HG03521 (cell line): ENCODE results near the gene MCM7.

Experiments used
- ATAC-seq: cut with Tn5 transposase; IDR thresholded peaks from one replicate; pipeline ENCODE4 v1.9.1; 2021; ENCODE audit warnings: mild to moderate bottlenecking, moderate library complexity; ENCODE audit not compliant: unreplicated experiment

Gene MCM7

DNA sequence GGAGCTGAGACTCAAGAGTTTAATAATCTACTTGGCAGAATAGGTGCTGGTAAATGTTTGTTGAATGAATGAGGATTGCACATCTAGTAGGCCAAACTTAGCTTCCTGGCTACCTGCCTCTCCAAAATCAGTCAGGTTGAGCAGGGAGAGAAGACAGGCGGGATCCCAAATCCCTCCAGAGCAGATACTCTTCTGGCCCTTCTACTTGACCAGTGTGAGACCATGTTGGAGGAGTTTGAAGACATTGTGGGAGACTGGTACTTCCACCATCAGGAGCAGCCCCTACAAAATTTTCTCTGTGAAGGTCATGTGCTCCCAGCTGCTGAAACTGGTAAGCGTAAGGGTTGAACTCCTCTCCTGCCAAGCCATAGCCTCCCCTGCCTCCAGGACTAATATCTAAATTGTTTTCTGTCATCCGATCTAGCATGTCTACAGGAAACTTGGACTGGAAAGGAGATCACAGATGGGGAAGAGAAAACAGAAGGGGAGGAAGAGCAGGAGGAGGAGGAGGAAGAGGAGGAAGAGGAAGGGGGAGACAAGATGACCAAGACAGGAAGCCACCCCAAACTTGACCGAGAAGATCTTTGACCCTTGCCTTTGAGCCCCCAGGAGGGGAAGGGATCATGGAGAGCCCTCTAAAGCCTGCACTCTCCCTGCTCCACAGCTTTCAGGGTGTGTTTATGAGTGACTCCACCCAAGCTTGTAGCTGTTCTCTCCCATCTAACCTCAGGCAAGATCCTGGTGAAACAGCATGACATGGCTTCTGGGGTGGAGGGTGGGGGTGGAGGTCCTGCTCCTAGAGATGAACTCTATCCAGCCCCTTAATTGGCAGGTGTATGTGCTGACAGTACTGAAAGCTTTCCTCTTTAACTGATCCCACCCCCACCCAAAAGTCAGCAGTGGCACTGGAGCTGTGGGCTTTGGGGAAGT, 23.4 kb upstream of the MCM7 start:
- no peak for ATAC-seq

DNA sequence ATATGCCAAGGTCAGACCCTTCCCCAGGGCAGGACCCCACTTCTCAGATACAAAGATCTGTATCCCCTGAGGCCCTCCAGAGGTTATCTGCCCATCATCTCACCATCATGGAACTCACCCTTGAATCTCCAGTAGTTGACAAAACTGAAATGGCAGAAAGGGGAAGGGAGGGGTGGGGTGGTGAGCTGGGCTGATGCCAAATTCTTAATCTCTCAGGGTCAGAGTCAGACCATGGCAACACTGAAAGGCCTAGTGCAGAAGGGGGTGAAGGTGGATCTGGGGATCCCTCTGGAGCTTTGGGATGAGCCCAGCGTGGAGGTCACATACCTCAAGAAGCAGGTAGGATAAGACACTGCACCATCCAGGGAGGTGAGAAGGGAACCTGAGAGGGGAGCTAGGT, 21.4 kb upstream of the MCM7 start:
- ATAC-seq, result no peak

DNA sequence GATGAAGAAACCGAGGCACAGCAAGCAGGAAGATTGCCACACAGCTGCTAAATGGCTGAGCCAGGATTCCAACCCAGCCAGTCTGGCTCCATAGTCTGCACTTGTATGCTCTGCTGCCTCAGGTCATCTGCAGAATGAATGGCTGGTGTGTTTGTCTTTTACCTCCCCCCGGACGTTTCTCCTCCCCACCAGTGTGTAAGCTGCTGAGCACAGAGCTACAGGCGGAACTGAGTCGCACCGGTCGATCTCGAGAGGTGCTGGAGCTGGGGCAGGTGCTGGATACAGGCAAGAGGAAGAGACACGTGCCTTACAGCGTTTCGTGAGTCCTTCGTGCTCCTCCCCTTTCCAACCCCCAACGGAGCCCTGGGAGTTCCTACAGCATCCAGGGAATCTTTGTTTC, 20.9 kb upstream of the MCM7 start:
- ATAC-seq, result no peak

DNA sequence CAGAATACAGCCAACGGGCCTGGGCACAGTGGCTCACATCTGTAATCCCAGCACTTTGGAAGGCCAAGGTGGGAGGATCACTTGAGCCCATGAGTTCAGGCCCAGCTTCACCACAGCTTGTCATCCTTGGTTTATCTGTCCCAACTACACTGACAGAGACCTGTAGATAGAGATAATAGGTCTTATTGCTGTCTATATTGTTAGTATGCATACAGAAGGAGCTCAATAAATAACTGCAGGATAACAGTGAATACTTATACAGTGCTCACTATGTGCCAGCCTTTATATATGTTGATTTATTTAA, 19.5 kb upstream of the MCM7 start:
- no peak for ATAC-seq

DNA sequence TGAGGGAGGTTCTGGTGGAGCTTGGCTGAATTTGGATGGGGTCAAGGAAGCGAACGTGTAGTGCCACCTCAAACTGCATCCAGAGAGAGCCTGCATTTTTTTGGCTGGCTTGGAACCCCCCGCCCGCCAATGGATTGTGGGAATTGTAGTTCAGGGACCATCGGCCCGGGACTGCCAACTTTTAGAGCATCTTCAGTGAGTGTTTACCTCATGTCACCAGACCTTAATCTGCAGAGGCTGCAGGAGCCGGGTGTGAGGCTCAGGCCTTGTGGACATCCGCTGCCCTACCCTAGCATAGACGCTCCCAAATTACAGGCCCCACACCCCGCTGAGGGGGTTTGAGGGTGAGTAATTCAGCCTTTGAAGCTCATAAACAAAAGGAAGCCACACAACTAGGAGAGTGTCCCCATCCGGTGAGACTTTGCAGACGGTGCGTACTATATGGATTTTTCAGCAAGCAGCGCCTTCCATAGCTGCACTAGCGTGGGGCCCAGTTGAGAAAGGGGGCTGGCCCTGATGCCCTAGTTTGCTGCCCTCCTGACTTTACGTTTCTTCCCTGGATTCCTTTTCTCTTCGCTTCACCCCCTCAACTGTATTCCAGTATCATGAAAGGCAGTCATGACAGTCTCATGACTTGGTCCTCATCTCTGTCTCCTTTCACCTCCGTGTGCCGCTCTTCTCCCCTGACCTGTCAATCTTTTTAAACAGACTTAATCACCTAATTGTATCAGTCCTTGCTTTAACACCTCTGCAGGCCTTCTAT, 19.0 kb upstream of the MCM7 start:
- peak; percentile 8 for ATAC-seq

DNA sequence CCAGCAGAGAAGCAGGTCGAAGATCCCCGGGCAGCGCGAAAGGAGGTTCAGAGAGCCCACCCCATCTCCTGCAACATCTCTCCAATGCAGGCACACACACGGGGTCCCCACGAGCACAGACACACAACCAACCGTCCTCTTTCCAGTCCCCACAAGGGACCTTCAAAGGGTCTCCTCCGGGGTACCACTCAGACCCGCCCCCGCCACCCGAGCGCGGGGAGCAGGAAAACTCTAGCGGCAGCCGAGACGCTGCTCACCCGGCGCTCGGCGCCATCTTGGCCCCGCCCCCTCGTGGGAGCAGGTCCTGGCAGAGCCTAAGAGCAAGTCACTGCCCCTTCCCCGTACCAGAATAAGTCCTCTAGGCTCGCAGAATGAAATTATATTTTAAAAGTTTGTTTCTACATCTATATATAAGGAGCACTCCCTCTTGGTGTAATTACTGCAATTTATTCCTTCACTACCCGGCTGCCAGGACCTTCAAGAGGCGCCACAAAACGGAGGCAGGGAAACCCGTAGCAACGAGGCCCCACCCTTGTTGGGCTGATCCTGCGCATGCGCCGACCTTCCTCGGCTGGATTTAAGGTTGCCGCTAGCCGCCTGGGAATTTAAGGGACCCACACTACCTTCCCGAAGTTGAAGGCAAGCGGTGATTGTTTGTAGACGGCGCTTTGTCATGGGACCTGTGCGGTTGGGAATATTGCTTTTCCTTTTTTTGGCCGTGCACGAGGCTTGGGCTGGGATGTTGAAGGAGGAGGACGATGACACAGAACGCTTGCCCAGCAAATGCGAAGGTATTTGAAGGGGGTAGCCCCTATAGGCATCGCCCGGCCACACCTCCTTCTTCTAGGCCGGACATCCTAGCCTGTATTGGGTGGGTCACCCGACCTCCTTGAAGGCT, 18.1 kb upstream of the MCM7 start, which contains the start of the genes CNPY4 and TAF6:
Gene CNPY4, plus strand, starts transcription at position 563 of the 898 bp plus-strand sequence. Its CDS starts 111 bp downstream, at position 674.
Gene TAF6, minus strand, starts transcription at position 287 of the 898 bp plus-strand sequence. CDS start 5,149 bp downstream, outside the sequence.
- peak; percentile 73 for ATAC-seq

DNA sequence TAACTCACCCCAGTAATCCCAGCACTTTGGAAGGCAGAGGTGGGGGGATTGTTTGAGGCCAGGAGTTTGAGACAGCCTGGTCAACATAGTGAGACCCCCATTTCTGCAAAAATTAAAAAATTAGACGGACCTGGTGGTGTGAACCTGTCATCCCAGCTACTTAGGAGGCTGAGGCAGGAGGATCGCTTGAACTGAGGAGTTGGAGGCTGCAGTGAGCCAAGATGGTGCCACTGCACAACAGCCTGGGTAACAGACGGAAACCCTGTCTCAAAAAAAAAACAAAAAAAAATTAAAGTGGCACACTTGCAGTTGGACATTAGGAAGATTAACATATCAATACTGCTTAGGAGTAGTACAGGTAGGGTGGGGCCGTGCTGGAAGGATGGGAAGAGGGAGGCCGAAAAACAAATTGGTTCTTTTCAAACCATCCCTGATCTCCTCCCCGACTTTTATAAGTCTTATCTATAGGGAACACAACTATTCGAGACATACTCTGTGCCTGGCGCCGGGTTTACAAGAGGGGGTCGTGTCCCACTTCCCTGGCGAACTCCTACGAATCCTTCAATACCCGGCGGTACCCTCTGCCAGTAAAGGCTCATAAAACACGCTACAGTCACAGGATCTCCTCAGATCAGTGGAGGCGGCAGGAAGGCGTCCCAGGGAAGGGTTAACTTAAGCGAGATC, 17.3 kb upstream of the MCM7 start:
- no peak for ATAC-seq

DNA sequence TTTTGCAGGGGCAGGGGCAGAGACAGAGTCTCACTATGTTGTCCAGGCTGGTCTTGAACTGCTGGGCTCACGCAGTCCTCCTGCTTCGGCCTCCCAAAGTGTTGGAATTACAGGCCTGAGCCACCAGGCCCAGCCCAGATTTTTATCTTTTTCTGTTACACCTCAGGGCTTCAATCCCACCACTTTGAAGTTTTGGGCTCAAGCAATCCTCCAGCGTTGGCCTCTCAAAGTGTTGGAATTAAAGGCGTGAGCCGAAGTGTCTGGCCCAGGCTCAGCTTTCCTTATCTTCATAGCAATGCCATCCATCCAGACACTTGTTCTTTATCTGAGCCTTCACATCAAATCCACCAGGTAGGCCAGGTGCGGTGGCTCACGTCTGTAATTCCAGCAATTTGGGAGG, 13.8 kb upstream of the MCM7 start:
- no peak for ATAC-seq

DNA sequence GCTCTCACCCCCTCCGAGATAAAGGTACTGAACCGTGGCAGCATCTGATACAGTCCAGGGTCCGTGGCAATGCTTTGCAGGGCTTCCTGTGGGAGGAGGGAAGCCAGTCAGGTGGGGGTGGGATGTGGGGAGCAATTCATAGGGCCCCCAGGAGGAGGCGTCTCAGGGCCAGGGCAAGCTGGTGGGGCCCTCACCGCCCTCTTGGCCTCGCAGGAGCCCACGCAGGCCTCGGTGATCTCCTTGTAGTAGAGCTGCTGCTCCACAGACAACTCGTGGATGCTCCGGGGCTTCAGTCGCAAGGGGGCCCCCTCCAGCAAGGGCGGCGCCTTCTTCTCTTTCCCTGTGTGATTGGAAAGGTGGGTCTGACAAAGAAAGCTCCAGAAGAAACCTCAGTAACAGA, 10.7 kb upstream of the MCM7 start:
- no peak for ATAC-seq

DNA sequence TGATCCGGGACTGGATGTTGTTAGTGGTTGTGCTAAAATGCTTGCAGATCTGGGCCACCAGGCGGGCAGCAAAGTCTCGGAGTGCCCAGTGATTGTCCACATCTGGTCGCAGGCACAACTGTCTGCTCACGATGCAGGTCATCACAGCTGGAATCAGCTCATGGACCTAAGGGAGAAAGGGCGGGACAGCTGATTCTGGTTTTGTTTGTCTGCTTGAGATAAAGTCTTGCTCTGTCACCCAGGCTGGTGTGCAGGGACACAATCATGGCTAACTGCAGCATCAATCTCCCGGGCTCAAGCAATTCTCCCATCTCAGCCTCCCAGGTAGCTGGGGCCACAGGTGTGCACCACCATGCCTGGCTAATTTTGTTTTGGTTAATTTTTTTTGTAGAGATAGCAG, 10.0 kb upstream of the MCM7 start:
- no peak for ATAC-seq

DNA sequence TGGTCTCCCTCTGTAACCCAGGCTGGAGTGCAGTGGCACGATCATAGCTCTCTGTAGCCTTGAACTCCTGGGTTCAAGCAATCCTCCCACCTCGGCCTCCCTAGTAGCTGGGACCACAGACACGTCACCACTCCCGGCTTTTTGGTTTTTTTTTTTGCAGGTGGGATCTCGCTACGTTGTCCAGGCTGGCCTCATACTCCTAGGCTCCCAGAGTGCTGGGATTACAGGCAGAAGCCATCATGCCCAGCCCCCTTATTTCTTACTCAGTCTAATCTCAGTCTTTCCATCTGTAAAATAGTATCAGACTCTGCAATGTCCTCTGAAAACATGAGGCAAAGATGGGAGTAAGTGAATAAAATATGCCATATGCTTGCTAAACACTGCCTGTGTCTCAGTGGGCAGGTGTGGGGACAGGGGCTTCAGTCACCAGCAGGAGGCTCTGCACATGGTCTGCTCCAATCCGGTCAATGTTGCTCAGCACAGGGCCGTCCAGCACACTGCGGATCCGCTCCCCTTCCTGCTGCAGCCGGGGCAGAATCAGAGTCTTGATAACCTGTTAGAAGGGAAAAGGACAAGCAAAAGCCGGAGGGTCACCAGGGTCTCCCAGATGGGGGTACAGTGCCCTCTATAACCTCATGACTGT, 8.4 kb upstream of the MCM7 start:
- ATAC-seq, result no peak

DNA sequence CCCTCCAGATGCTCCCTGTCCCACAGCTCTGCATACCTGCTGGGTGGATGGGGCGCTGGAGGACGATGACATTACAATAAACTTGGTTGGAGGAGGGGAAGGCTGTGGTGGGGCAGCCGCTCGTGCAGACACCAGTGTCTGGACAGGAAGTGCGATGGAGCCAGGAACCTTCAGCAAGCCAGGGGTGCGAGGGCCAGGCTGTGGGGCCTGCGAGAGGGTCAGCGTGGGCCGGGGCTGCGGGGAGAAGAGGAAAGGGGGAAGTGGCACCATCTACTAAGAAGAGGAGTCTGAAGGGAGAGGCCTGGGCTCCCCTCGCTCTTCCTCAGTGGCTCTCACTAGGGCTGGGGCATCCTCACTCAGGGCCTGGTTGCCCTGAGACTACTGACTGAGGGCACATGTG, 6.7 kb upstream of the MCM7 start:
- no peak for ATAC-seq

DNA sequence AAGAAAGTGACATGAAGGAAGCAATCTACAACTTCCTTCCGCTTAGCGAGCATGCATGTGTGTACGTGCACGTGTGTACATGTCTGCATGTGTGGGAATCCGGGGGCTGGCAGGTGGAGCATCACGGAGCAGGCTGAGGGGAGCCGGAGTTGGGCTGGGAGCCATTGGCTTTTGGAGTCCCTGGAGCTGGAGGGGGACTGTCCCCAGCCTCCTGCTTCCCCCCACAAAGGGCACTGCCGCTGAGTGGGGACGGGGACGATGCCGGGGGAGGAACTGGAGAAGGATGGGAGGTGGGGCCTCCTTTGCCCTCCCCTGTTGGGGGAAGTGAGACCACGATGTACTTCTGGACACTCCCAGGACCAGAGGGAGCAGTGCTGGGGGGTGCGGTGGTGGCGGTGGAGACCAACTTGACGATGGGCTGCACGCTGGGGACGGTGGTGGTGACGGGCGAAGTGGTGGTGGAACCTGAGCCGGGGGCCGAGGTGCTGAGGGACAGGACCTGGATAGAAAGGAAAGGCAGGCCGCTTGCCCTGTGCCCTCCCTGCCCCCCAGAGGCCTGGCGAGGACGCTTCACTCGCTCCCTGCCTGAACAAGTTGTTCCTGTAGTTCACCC, 6.0 kb upstream of the MCM7 start:
- ATAC-seq, result no peak

DNA sequence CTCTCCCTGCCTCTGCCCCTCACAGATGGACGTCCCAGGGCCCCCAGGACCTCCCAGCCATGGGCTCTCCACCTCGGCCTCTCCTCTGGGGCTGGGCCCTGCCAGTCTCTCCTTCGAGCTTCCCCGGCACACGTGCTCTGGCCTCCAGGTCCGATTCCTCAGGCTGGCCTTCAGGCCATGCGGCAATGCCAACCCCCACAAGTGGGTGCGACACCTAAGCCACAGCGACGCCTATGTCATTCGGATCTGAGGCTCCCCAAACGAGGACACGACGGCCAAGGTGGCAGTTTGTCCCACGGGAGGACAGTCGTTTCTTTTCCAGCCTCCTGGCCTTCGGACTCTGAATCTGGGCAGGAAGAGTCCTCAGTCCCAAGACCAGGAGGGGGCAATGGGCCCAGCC, 5.4 kb upstream of the MCM7 start:
- ATAC-seq, result no peak

DNA sequence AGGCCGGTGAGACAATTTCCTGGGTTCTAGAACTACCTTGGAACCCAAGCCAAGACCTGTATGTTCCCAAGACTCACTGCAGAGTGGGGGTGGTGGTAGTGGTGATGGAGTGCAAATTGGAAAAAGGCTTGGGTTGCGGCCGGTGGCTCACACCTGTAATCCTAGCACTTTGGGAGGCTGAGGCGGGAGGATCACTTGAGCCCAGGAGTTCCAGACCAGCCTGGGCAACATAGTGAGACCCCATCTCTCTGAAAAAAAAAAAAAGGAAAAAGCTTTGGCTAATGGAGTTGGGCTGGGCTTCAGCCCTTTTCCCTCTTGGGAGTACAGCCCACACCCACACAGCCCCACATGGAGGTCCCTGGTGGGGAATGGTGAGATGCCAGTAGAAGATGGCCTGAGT, 4.3 kb upstream of the MCM7 start:
- no peak for ATAC-seq

DNA sequence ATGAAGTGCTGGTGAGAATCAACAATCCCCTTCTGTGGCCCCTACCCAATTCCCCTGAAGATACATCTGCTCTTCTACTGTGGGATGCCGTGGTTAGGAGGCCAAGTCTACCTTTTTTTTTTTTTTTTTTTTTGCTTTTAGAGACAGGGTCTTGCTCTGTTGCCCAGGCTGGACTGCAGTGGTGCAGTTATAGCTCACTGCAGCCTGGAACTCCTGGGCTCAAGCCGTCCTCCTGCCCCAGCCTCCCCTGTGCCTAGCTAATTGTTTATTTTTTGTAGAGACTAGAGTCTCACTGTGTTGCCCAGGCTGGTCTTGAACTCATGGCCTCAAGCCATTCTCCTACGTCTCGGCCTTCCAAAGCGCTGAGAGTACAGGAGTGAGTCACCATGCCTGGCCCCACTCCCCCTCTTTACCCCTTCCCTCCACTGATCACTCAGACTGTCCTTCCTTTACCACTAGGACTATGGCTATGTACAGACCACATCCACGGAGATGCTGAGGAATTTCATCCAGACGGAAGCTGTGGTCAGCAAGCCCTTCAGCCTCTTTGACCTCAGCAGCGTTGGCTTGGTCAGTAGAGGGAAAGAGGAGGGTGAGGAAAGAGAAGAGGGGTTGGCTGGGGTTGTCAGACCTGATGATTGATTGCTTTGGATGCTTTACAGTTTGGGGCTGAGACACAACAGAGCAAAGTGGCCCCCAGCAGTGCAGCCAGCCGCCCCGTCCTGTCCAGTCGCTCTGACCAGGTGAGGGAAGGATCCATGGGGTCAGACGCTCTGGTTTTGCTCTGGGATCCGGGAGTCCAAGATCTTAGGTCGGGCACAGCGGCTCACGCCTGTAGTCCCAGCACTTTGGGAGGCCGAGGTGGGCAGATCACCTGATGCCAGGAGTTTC, 2.0 kb upstream of the MCM7 start:
- no peak for ATAC-seq

DNA sequence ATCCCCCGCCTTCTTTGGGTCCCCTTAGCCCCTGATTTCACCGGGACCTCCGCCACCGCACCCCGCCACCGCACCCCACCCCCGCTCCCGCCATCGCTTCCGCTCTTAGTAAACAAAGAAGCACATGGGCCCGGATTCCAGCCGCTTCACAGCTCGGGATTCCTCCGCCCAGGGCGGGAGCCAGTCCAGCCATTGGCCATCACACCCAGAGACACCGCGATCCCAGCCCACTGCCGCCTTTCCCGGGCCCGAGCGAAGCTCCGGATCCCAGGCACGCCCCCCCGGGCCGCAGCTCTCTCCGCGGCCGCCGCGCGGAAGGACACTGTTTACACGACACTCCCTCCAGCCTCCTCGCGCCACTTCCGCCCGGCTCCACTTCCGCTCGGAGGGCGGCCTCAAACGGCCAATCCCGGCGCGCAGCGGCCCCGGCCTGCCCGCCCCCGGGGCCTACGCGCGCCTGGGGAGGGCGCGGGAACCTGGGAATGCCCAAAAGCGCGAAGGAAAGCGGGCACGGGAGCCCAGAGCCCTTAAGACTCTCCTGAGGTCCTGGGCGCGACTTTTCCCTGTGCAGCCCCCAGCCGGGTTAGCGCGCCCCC, 679 bp downstream of the MCM7 start:
- peak; percentile 58 for ATAC-seq

DNA sequence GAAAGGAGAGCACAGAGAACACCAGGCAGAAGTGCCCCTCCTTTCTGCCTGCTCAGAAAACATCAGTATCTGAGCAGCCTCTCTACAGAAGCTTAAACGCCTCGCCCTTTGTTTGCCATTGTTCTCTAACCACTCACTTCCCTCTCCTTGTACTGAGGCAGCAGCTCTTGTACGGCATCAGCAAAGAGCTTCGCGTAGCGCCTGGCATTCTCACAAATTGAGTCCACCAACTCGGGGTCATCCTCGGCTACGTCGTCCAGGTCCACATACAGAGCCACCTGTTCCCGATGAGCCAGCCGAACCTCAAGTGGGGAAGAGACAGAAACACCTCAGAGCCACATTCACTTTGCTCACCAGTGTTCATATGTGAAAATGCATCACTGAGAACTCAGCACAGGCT, 1.7 kb downstream of the MCM7 start:
- no peak for ATAC-seq
